ENCODE measurements around the gene STIP1.

- TF ChIP-seq CTCF (conservative IDR thresholded peaks at IDR 0.05) (no peak), EZH2 (IDR thresholded peaks at IDR 0.05; ENCODE audit: low read depth) (no peak)
These were observed 67.5 kb downstream of the STIP1 start for GRCh38 chr11:64253481-64253880.
